Astrocyte (in vitro differentiated cells and primary cell): ENCODE results near the gene CDH13. TPM values are rescaled to one million over a fixed set of nuclear protein-coding genes. Genes with fewer than 3 reads are reported as not detected.

Source experiments
- DNase-seq: peaks from one replicate; pipeline ENCODE4 v3.0.0-alpha.2; 2010; ENCODE audit warnings: low read depth
- FAIRE-seq: peaks from 2 replicates; lab custom pipeline; 2011; peaks lifted over from hg19 to GRCh38; lab: Jason Lieb, UNC
- H2AFZ ChIP-seq: 2 replicates; pipeline ENCODE4 v1.6.0; 2012; ENCODE audit warnings: low read depth, low read length, inconsistent platforms
- H3K27ac ChIP-seq: 2 replicates; pipeline ENCODE4 v1.5.1; 2011; ENCODE audit warnings: low read depth, low read length, inconsistent platforms
- H3K27me3 ChIP-seq: 2 replicates; pipeline ENCODE4 v1.6.0; 2011; ENCODE audit warnings: low read length, inconsistent platforms; ENCODE audit not compliant: insufficient read depth
- H3K36me3 ChIP-seq: 2 replicates; pipeline ENCODE4 v1.5.1; 2011; ENCODE audit warnings: low read length, inconsistent platforms; ENCODE audit not compliant: insufficient read depth
- H3K4me1 ChIP-seq: 2 replicates; pipeline ENCODE4 v1.5.1; 2011; ENCODE audit warnings: low read length, inconsistent platforms; ENCODE audit not compliant: insufficient read depth
- H3K4me2 ChIP-seq: 2 replicates; pipeline ENCODE4 v1.6.0; 2012; ENCODE audit warnings: low read length, inconsistent platforms
- H3K4me3 ChIP-seq: 2 replicates; pipeline ENCODE4 v1.5.1; 2011; ENCODE audit warnings: low read depth, mild to moderate bottlenecking, low read length, inconsistent platforms; ENCODE audit not compliant: insufficient read depth
- H3K79me2 ChIP-seq: 2 replicates; pipeline ENCODE4 v1.6.0; 2012; ENCODE audit warnings: mild to moderate bottlenecking, low read length, inconsistent platforms; ENCODE audit not compliant: insufficient read depth
- H3K9ac ChIP-seq: 2 replicates; pipeline ENCODE4 v1.6.0; 2012; ENCODE audit warnings: mild to moderate bottlenecking, low read length, inconsistent platforms
- H3K9me3 ChIP-seq: 2 replicates; pipeline ENCODE4 v1.5.1; 2012; ENCODE audit warnings: low read depth, mild to moderate bottlenecking, low read length, inconsistent platforms; ENCODE audit not compliant: insufficient read depth
- H4K20me1 ChIP-seq: 2 replicates; pipeline ENCODE4 v1.6.0; 2012; ENCODE audit warnings: low read length, inconsistent platforms; ENCODE audit not compliant: insufficient read depth
- H3K27ac Mint-ChIP-seq: one replicate; pipeline ENCODE4 v1.8.0; 2021; ENCODE audit warnings: mild to moderate bottlenecking, mixed read lengths; ENCODE audit not compliant: unreplicated experiment
- H3K27me3 Mint-ChIP-seq: one replicate; pipeline ENCODE4 v1.8.0; 2021; ENCODE audit warnings: low read depth, mixed read lengths; ENCODE audit not compliant: unreplicated experiment
- H3K36me3 Mint-ChIP-seq: one replicate; pipeline ENCODE4 v1.8.0; 2021; ENCODE audit warnings: low read depth, mixed read lengths; ENCODE audit not compliant: unreplicated experiment
- H3K4me1 Mint-ChIP-seq: one replicate; pipeline ENCODE4 v1.8.0; 2021; ENCODE audit warnings: low read depth, mixed read lengths; ENCODE audit not compliant: unreplicated experiment
- H3K4me3 Mint-ChIP-seq: one replicate; pipeline ENCODE4 v1.8.0; 2021; ENCODE audit warnings: mild to moderate bottlenecking, moderate library complexity, mixed read lengths; ENCODE audit not compliant: unreplicated experiment
- H3K9me3 Mint-ChIP-seq: one replicate; pipeline ENCODE4 v1.8.0; 2021; ENCODE audit warnings: mild to moderate bottlenecking, mixed read lengths; ENCODE audit not compliant: unreplicated experiment
- CTCF ChIP-seq: IDR thresholded peaks from 2 replicates; pipeline ENCODE4 v1.5.1; 2011; ENCODE audit warnings: low read depth, mild to moderate bottlenecking, inconsistent platforms, low read length, moderate library complexity; ENCODE audit not compliant: insufficient read depth
- EZH2 ChIP-seq: IDR thresholded peaks from 2 replicates; pipeline ENCODE4 v1.6.1; 2012; ENCODE audit warnings: mild to moderate bottlenecking, low read length, inconsistent platforms; ENCODE audit not compliant: insufficient read depth
- total RNA-seq: library from RNA; stranded (reverse); gene quantifications from 2 replicates; pipeline ENCODE4 v1.2.1, GENCODE V29; 2021

The CDH13 gene
- total RNA-seq, 1 donor from 2014 or later: 41.7 TPM

GRCh38 chr16:82864332-82865040 lies 237.7 kb downstream of the CDH13 start:
- Mint-ChIP-seq H3K4me1 (no peaks in the 10 kb centered on the region), H3K27ac (no peak overlapping the region), H3K27me3 (no peaks in the 10 kb centered on the region), H3K9me3 (peaks cover 7% of the 10 kb centered on the region), H3K4me3 (no peak overlapping the region), H3K36me3 (peaks cover 3% of the 10 kb centered on the region)
- no peak overlapping the region for H3K4me3 ChIP-seq
- no peak overlapping the region for H3K4me2 ChIP-seq
- DNase-seq (no peak), FAIRE-seq (no peak)
- H3K27me3 ChIP-seq: no peaks in the 10 kb centered on the region
- H2AFZ ChIP-seq: no peak overlapping the region
- TF ChIP-seq EZH2: no peak
- TF ChIP-seq CTCF: no peak
- no peak overlapping the region for H3K9ac ChIP-seq
- H3K79me2 ChIP-seq: no peaks in the 10 kb centered on the region
- H3K9me3 ChIP-seq: peaks cover 2% of the 10 kb centered on the region
- H3K36me3 ChIP-seq: no peaks in the 10 kb centered on the region
- no peak overlapping the region for H3K27ac ChIP-seq
- no peaks in the 10 kb centered on the region for H3K4me1 ChIP-seq
- no peaks in the 10 kb centered on the region for H4K20me1 ChIP-seq

GRCh38 chr16:82865412-82865811 lies 238.6 kb downstream of the CDH13 start:
- H3K27me3 Mint-ChIP-seq: no peaks in the 10 kb centered on the region

More at GRCh38 chr16:82865412-82865811, 238.6 kb downstream of the CDH13 start:
- Histone ChIP-seq H3K36me3 (no peaks in the 10 kb centered on the region), H3K9ac (no peak overlapping the region), H3K27me3 (no peaks in the 10 kb centered on the region), H3K27ac (no peak overlapping the region), H3K4me2 (no peak overlapping the region), H4K20me1 (no peaks in the 10 kb centered on the region), H3K9me3 (peaks cover 2% of the 10 kb centered on the region), H3K4me3 (no peak overlapping the region), H3K79me2 (no peaks in the 10 kb centered on the region), H2AFZ (no peak overlapping the region), H3K4me1 (no peaks in the 10 kb centered on the region)
- FAIRE-seq (no peak), DNase-seq (no peak)
- Mint-ChIP-seq H3K36me3 (peaks cover 3% of the 10 kb centered on the region), H3K9me3 (peaks cover 7% of the 10 kb centered on the region), H3K4me1 (no peaks in the 10 kb centered on the region), H3K27ac (no peak overlapping the region), H3K4me3 (no peak overlapping the region)
- TF ChIP-seq EZH2 (no peak), CTCF (no peak)
